Mucosa of rectum (tissue), 2 donors: ENCODE measurements around the gene SLC9A9.
A peak's percentile ranks its signal among the peaks of the same experiment; 100 is the strongest.

Experiments
- H3K27ac ChIP-seq, 2 donors: one replicate each; pipeline ENCODE4 v1.7.0; 2013; ENCODE audit warnings: inconsistent platforms in 2 of 2, low read depth in 2 of 2, low read length in 2 of 2
- H3K27me3 ChIP-seq, 2 donors: one replicate each; pipeline ENCODE4 v1.7.0; 2013; ENCODE audit warnings: low read length in 2 of 2; ENCODE audit not compliant: control insufficient read depth in 2 of 2, insufficient read depth in 2 of 2
- H3K36me3 ChIP-seq, 2 donors: one replicate each; pipeline ENCODE4 v1.7.0; 2013; ENCODE audit warnings: low read length in 2 of 2; ENCODE audit not compliant: control insufficient read depth in 2 of 2, insufficient read depth in 2 of 2
- H3K4me1 ChIP-seq, 2 donors: one replicate each; pipeline ENCODE4 v1.7.0; 2013; ENCODE audit warnings: low read length in 2 of 2, mild to moderate bottlenecking in 1 of 2; ENCODE audit not compliant: control insufficient read depth in 2 of 2, insufficient read depth in 2 of 2
- H3K4me3 ChIP-seq, 2 donors: one replicate each; pipeline ENCODE4 v1.7.0; 2013; ENCODE audit warnings: low read length in 2 of 2
- H3K9ac ChIP-seq, 2 donors: one replicate each; pipeline ENCODE4 v1.7.0; 2013; ENCODE audit warnings: low read length in 2 of 2, low read depth in 1 of 2, mild to moderate bottlenecking in 1 of 2
- H3K9me3 ChIP-seq, 2 donors: one replicate each; pipeline ENCODE4 v1.7.0; 2013; ENCODE audit warnings: low read length in 2 of 2; ENCODE audit not compliant: control insufficient read depth in 2 of 2
- donor health status: healthy.
- donor health status: Normal muscosa, but diverticular disease.

Gene SLC9A9

DNA sequence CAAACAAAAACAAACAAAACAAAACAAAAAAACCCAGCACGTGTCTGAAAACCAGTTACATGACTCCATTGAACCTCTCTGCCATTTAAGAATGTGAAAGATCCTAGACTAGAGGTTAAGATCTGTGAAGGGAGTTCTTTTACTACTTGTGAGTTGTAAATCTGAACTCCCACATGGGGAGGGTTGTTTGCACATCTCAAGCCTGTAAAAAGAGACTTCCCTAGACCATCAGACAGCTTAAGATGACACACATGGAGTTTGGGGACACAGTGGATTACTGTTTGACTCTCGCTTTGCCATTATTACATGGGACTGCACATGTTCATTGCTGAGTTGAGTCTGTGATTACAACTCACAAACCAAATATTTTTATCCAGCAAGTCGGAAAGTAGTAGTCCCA, 171.5 kb downstream of the SLC9A9 start:
- Histone ChIP-seq H3K9ac (no peak overlapping the region), H3K27ac (no peak overlapping the region), H3K4me1 (peaks cover 2 to 5% of the 10 kb centered on the region in 2 donors), H3K4me3 (no peak overlapping the region), H3K27me3 (no peaks in the 10 kb centered on the region), H3K9me3 (peaks cover 0 to 2% of the 10 kb centered on the region in 2 donors), H3K36me3 (no peaks in the 10 kb centered on the region)

DNA sequence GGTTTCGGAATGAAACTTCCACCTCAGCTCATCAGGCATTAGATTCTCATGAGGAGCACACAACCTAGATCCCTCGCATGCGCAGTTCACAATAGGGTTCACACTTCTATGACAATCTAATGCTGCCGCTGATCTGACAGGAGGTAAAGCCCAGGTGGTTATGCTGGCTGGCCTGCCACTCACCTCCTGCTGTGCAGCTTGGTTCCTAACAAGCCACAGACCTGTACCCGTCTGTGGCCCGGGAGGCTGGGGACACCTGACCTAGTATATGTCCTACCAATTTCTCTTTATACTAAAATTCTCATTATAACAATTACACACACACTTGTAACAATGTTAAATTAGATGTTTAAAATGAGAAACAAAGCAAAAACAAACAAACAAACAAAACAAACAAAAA, 172.2 kb downstream of the SLC9A9 start:
- H3K4me1 ChIP-seq: peaks cover 2 to 5% of the 10 kb centered on the region in 2 donors
- no peaks in the 10 kb centered on the region for H3K36me3 ChIP-seq
- H3K4me3 ChIP-seq: no peak overlapping the region
- H3K9ac ChIP-seq: no peak overlapping the region
- no peak overlapping the region for H3K27ac ChIP-seq
- no peaks in the 10 kb centered on the region for H3K27me3 ChIP-seq
- no peaks in the 10 kb centered on the region for H3K9me3 ChIP-seq

- Histone ChIP-seq H3K4me3 (no peak overlapping the region), H3K36me3 (no peaks in the 10 kb centered on the region), H3K9me3 (no peaks in the 10 kb centered on the region), H3K27ac (no peak overlapping the region), H3K27me3 (no peaks in the 10 kb centered on the region), H3K9ac (no peak overlapping the region), H3K4me1 (peaks cover 2 to 5% of the 10 kb centered on the region in 2 donors)
These were observed 173.9 kb downstream of the SLC9A9 start for GRCh38 chr3:143674100-143674968.

GRCh38 chr3:143672396-143673165, 175.7 kb downstream of the SLC9A9 start:
- H3K27ac ChIP-seq: no peak overlapping the region
- H3K9me3 ChIP-seq: no peaks in the 10 kb centered on the region
- no peaks in the 10 kb centered on the region for H3K36me3 ChIP-seq

DNA sequence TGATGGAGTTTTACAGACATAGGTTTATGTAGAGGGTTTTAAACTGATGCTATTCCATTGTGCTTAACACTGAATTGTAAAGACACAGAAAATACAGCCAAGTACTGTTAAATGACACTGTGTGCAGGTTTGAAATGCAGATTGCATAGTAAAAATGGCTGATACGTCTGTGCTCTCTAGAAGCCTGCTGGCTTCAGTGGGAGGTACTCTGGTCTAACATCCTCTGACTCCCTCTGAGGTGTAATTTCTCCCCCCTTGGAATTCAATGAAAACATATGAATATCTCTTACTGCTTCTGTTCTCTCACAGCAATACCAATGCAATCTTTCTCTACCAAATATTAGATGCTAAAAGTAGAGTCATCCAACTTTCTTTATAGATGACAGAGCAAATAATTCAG, 176.6 kb downstream of the SLC9A9 start:
- H3K4me1 ChIP-seq: peaks cover 2 to 5% of the 10 kb centered on the region in 2 donors
- H3K9me3 ChIP-seq: no peaks in the 10 kb centered on the region
- no peaks in the 10 kb centered on the region for H3K27me3 ChIP-seq
- no peaks in the 10 kb centered on the region for H3K36me3 ChIP-seq
- H3K9ac ChIP-seq: no peak overlapping the region
- no peak overlapping the region for H3K4me3 ChIP-seq
- no peak overlapping the region for H3K27ac ChIP-seq

More at GRCh38 chr3:143672396-143673165, 175.7 kb downstream of the SLC9A9 start:
- Histone ChIP-seq H3K4me1 (peaks cover 2 to 5% of the 10 kb centered on the region in 2 donors), H3K9ac (no peak overlapping the region), H3K27me3 (no peaks in the 10 kb centered on the region), H3K4me3 (no peak overlapping the region)

- Histone ChIP-seq H3K4me1 (peaks cover under 1 to 2% of the 10 kb centered on the region in 2 donors), H3K36me3 (no peaks in the 10 kb centered on the region), H3K4me3 (no peak overlapping the region), H3K9me3 (no peaks in the 10 kb centered on the region), H3K27me3 (no peaks in the 10 kb centered on the region), H3K9ac (no peak overlapping the region), H3K27ac (peak overlapping the region; percentile 68 to 73)
These were observed 179.1 kb downstream of the SLC9A9 start for GRCh38 chr3:143668924-143669790.

DNA sequence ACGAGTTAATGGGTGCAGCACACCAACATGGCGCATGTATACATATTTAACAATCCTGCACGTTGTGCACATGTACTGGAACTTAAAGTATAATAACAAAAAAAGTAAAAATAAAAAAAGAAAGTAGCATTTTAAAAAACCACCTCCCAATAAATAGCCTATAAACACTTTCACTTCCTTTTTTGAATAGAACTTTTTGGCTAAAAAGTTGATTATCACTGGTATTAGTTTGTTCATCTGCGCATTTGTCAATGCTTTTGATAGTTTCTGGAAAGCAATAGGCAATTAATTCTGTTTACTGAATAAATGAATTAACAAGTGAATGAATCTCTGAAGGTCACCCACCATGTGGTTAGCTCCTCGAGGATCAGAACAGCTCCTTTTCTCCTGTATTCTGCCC, 179.9 kb downstream of the SLC9A9 start:
- Histone ChIP-seq H3K4me1 (no peaks in the 10 kb centered on the region), H3K4me3 (no peak overlapping the region), H3K9me3 (no peaks in the 10 kb centered on the region), H3K27ac (peak overlapping the region; percentile 68 to 73), H3K27me3 (no peaks in the 10 kb centered on the region), H3K36me3 (no peaks in the 10 kb centered on the region), H3K9ac (no peak overlapping the region)

DNA sequence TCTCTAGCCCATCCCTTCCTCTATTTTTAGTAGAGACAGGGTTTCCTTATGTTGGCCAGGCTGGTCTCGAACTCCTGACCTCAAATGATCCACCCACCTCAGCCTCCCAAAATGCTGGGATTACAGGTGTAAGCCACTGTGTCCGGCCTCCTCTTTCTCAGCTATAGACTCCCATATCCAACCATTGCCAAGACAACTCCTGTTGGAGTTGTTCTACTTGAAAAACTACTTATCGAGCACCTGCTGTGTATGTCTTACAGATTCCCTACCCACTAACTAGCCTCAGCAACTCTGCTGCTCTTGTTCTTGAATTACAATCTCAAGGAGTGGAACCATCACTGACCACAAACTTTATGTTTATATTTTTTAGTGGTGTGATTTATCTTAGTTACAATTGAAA, 186.6 kb downstream of the SLC9A9 start:
- Histone ChIP-seq H3K4me3 (no peak overlapping the region), H3K4me1 (no peaks in the 10 kb centered on the region), H3K9me3 (no peaks in the 10 kb centered on the region), H3K27ac (no peak overlapping the region), H3K9ac (no peak overlapping the region), H3K36me3 (no peaks in the 10 kb centered on the region), H3K27me3 (no peaks in the 10 kb centered on the region)

GRCh38 chr3:143658861-143659260, 189.4 kb downstream of the SLC9A9 start:
- Histone ChIP-seq H3K4me1 (no peaks in the 10 kb centered on the region), H3K27me3 (no peaks in the 10 kb centered on the region), H3K9ac (no peak overlapping the region), H3K36me3 (no peaks in the 10 kb centered on the region), H3K27ac (no peak overlapping the region), H3K4me3 (no peak overlapping the region), H3K9me3 (no peaks in the 10 kb centered on the region)
